HepG2 (cell line): Measurements from ENCODE around the gene CLDN18. TPM values are rescaled to one million over a fixed set of nuclear protein-coding genes. Genes with fewer than 3 reads are reported as not detected.

Source experiments
- ATAC-seq: fragments of 200-7000 bp; cut with Tn5 transposase; 3 replicates; pipeline ENCODE4 v1.9.1; 2020; ENCODE audit warnings: mild to moderate bottlenecking, moderate library complexity
- BruUV-seq: library from RNA; stranded (reverse); fragments of 400-500 nt; replicated peaks from 2 replicates; lab custom pipeline; 2021; lab: Mats Ljungman, UMichigan
- CTCF ChIA-PET: fragments of 300-600 bp; formaldehyde crosslinking; extraction: SDS; loops from one replicate; lab custom pipeline; 2021; ENCODE audit warnings: low total read pairs, inconsistent platforms, low intra/inter-chr PET ratio; lab: Yijun Ruan, JAX
- POLR2A ChIA-PET: fragments of 350-600 bp; sonication (Branson Sonifier 250); formaldehyde crosslinking; loops from one replicate; lab custom pipeline; 2020; ENCODE audit warnings: antibody characterized with exemption, inconsistent platforms; lab: Yijun Ruan, JAX
- DNase-seq: peaks from one replicate; pipeline ENCODE4 v3.0.0-alpha.2; 2015; ENCODE audit warnings: low spot score
- FAIRE-seq: peaks from 3 replicates; lab custom pipeline; 2011; peaks lifted over from hg19 to GRCh38; lab: Jason Lieb, UNC
- H2AFZ ChIP-seq: one replicate; pipeline ENCODE4 v1.6.1; 2011; ENCODE audit warnings: low read length, inconsistent platforms
- H3K27ac ChIP-seq: fragments of 300-600 bp; 3 replicates; pipeline ENCODE4 v1.8.0; 2011; ENCODE audit warnings: mixed run types, mild to moderate bottlenecking, mixed read lengths, low read length, inconsistent platforms; ENCODE audit not compliant: insufficient read depth; ENCODE audit errors: extremely low read length
- H3K27me3 ChIP-seq, 2 experiments: fragments of 200-600 bp in 1 of 2; 2 replicates in 1 of 2; 3 replicates in 1 of 2; pipeline versions ENCODE4 v1.6.0 to v1.8.0; 2011; ENCODE audit warnings: low read length in 2 of 2, mild to moderate bottlenecking in 2 of 2, moderate library complexity in 2 of 2, inconsistent platforms in 1 of 2; ENCODE audit not compliant: insufficient read depth in 2 of 2, control insufficient read depth in 1 of 2
- H3K36me3 ChIP-seq, 2 experiments: fragments of 200-600 bp in 1 of 2; replicated peaks in 1 of 2; 2 replicates in 1 of 2; 3 replicates in 1 of 2; pipeline versions ENCODE4 v1.5.1 to v1.8.0; 2011; ENCODE audit warnings: low read length in 2 of 2, inconsistent platforms in 1 of 2; ENCODE audit not compliant: insufficient read depth in 2 of 2, control insufficient read depth in 1 of 2
- H3K4me1 ChIP-seq: 2 replicates; pipeline ENCODE4 v1.5.1; 2012; ENCODE audit warnings: low read length, inconsistent platforms; ENCODE audit not compliant: insufficient read depth
- H3K4me2 ChIP-seq: 2 replicates; pipeline ENCODE4 v1.6.0; 2011; ENCODE audit warnings: low read depth, low read length, inconsistent platforms
- H3K4me3 ChIP-seq, 3 experiments: fragments of 200-600 bp in 1 of 3; sonication (generic), shearing (Covaris generic) in 1 of 3; replicated peaks in 1 of 3; 2 replicates each; pipeline ENCODE4 v1.5.1; 2011 to 2016; ENCODE audit warnings: low read length in 3 of 3, inconsistent platforms in 2 of 3, low read depth in 2 of 3, mild to moderate bottlenecking in 2 of 3, control low read depth in 1 of 3, mixed read lengths in 1 of 3; ENCODE audit not compliant: insufficient read depth in 1 of 3
- H3K79me2 ChIP-seq: one replicate; pipeline ENCODE4 v1.6.1; 2011; ENCODE audit warnings: low read length, inconsistent platforms; ENCODE audit not compliant: insufficient read depth
- H3K9ac ChIP-seq: 2 replicates; pipeline ENCODE4 v1.6.0; 2011; ENCODE audit warnings: mild to moderate bottlenecking, low read depth, low read length, inconsistent platforms; ENCODE audit not compliant: insufficient read depth
- H3K9me3 ChIP-seq: 2 replicates; pipeline ENCODE4 v1.5.1; 2012; ENCODE audit warnings: mild to moderate bottlenecking, low read length
- H4K20me1 ChIP-seq: 2 replicates; pipeline ENCODE4 v1.6.0; 2011; ENCODE audit warnings: inconsistent platforms, mild to moderate bottlenecking, low read length, moderate library complexity; ENCODE audit not compliant: insufficient read depth
- CENPX ChIP-seq: sonication (generic); formaldehyde crosslinking; IDR thresholded peaks from 2 replicates; pipeline ENCODE4 v1.9.0; 2021; ENCODE audit warnings: mild to moderate bottlenecking, missing genetic modification reagents, moderate library complexity
- NFYB ChIP-seq: sonication (generic); formaldehyde crosslinking; IDR thresholded peaks from 2 replicates; pipeline ENCODE4 v1.4.0; 2020; ENCODE audit warnings: missing genetic modification reagents
- SRSF9 ChIP-seq: fragments of 200-400 bp; formaldehyde crosslinking; IDR thresholded peaks from 2 replicates; pipeline ENCODE4 v1.6.1; 2018; ENCODE audit warnings: borderline replicate concordance, mild to moderate bottlenecking, low read depth, low read length; ENCODE audit not compliant: insufficient read depth, poor library complexity, severe bottlenecking
- TAF1 ChIP-seq: sonication (generic); formaldehyde crosslinking; IDR thresholded peaks from 2 replicates; pipeline ENCODE4 v1.4.0; 2020; ENCODE audit warnings: missing genetic modification reagents
- ZMAT5 ChIP-seq: sonication (generic); formaldehyde crosslinking; IDR thresholded peaks from 2 replicates; pipeline ENCODE4 v1.5.0; 2020; ENCODE audit warnings: mild to moderate bottlenecking, low read depth, missing genetic modification reagents, borderline replicate concordance
- ZNF101 ChIP-seq: sonication (generic); formaldehyde crosslinking; IDR thresholded peaks from 2 replicates; pipeline ENCODE4 v1.4.0; 2020; ENCODE audit warnings: mild to moderate bottlenecking, low read depth, missing genetic modification reagents, borderline replicate concordance
- ZNF264 ChIP-seq: sonication (generic); formaldehyde crosslinking; IDR thresholded peaks from 2 replicates; pipeline ENCODE4 v1.4.0; 2020; ENCODE audit warnings: missing genetic modification reagents
- ZNF556 ChIP-seq: sonication (generic); formaldehyde crosslinking; IDR thresholded peaks from 2 replicates; pipeline ENCODE4 v1.4.0; 2020; ENCODE audit warnings: mild to moderate bottlenecking, missing genetic modification reagents, borderline replicate concordance
- ZNF589 ChIP-seq: sonication (generic); formaldehyde crosslinking; conservative IDR thresholded peaks from 2 replicates; pipeline ENCODE4 v1.8.0; 2022; ENCODE audit warnings: mild to moderate bottlenecking, moderate library complexity, missing genetic modification reagents
- ZNF670 ChIP-seq: sonication (generic); formaldehyde crosslinking; IDR thresholded peaks from 2 replicates; pipeline ENCODE4 v1.8.0; 2022; ENCODE audit warnings: mild to moderate bottlenecking, missing genetic modification reagents, borderline replicate concordance
- ZNF782 ChIP-seq: sonication (generic); formaldehyde crosslinking; IDR thresholded peaks from 2 replicates; pipeline ENCODE4 v1.4.0; 2020; ENCODE audit warnings: missing genetic modification reagents, mild to moderate bottlenecking, borderline replicate concordance
- WGBS: methylation state at CpG from one replicate; pipeline ENCODE4 v1.1.6; 2017; ENCODE audit warnings: low lambda C conversion rate; 5-methylcytosine and 5-hydroxymethylcytosine counted together
- in situ Hi-C: cut with HindIII; loops from 2 replicates; pipeline ENCODE4 v1.10.0; 2017; ENCODE audit warnings: low pct_unique_long_range_greater_than_20kb; ENCODE audit not compliant: extremely low pct_ligation_motif_present
- intact Hi-C: fragments of 100-400 bp; cut with micrococcal nuclease; formaldehyde crosslinking; loops from one replicate; pipeline ENCODE4 v1.10.0; 2022; ENCODE audit not compliant: unreplicated experiment
- polyA plus RNA-seq, 8 experiments: library from polyadenylated mRNA; depleted of rRNA in 3 of 8; stranded (reverse) in 7 of 8; unstranded in 1 of 8; fragments of >200 nt; fragmentation: Illumina TruSeq in 4 of 8; extraction: Trizol in 4 of 8; gene quantifications; 2 replicates each; pipeline versions ENCODE4 v1.2.1 to v1.2.3, GENCODE V29; 2011 to 2016; ENCODE audit warnings: low read depth in 4 of 8, missing spikeins in 1 of 8, mixed read lengths in 1 of 8; ENCODE audit not compliant: insufficient read depth in 1 of 8
- total RNA-seq, 5 experiments: library from RNA; depleted of rRNA; stranded (reverse); fragments of >200 nt; fragmentation: Illumina TruSeq; extraction: Trizol; gene quantifications; 2 replicates each; pipeline ENCODE4 v1.2.3, GENCODE V29; 2016; ENCODE audit warnings: low read depth in 1 of 5
- TF ChIP-seq, protein P1 (sequence below): sonication (generic); formaldehyde crosslinking; IDR thresholded peaks from 2 replicates; pipeline ENCODE4 v1.9.0; 2021; ENCODE audit warnings: mild to moderate bottlenecking, missing genetic modification reagents
- TF ChIP-seq, protein P2 (sequence below): sonication (generic); formaldehyde crosslinking; IDR thresholded peaks from 2 replicates; pipeline ENCODE4 v1.8.1; 2023; ENCODE audit warnings: mild to moderate bottlenecking, inconsistent platforms, moderate library complexity, missing genetic modification reagents, borderline replicate concordance

Gene CLDN18
- total and polyA plus RNA-seq, 2 of the 13 experiments (the other 11 are each of a cell fraction or from before 2014, with no cell fraction given): not detected

- Histone ChIP-seq H3K9me3 (no peaks in the 10 kb centered on the region), H3K4me3 (no peak overlapping the region), H3K9ac (no peak overlapping the region), H2AFZ (no peak overlapping the region), H3K79me2 (no peaks in the 10 kb centered on the region), H3K27ac (no peak overlapping the region), H3K4me2 (no peak overlapping the region), H3K36me3 (no peaks in the 10 kb centered on the region), H4K20me1 (no peaks in the 10 kb centered on the region), H3K4me1 (no peaks in the 10 kb centered on the region), H3K27me3 (no peaks in the 10 kb centered on the region)
- no peak; the same call in 2 of the 3 replicates for ATAC-seq
- in situ Hi-C loops (loop anchor here (5.0 kb wide), 1 partner anchor 50 kb away; the partner anchor contains the start of gene DZIP1L), intact Hi-C loops (no loop called here)
- 63% methylated on average over 2 of the region's 3 CpGs for WGBS
- BruUV-seq: no TSS peak
- FAIRE-seq: no peak
- TF ChIP-seq ZMAT5 (CRISPR knock-in tag) (no peak), ZNF589 (CRISPR knock-in tag) (no peak), ZNF264 (no peak), TAF1 (CRISPR knock-in tag) (no peak), ZNF556 (CRISPR knock-in tag) (no peak), SRSF9 (no peak), ZNF670 (no peak), ZNF101 (no peak), ZNF782 (CRISPR knock-in tag) (no peak), NFYB (CRISPR knock-in tag) (no peak), CENPX (CRISPR knock-in tag) (no peak)
- TF ChIP-seq, protein P1, sequence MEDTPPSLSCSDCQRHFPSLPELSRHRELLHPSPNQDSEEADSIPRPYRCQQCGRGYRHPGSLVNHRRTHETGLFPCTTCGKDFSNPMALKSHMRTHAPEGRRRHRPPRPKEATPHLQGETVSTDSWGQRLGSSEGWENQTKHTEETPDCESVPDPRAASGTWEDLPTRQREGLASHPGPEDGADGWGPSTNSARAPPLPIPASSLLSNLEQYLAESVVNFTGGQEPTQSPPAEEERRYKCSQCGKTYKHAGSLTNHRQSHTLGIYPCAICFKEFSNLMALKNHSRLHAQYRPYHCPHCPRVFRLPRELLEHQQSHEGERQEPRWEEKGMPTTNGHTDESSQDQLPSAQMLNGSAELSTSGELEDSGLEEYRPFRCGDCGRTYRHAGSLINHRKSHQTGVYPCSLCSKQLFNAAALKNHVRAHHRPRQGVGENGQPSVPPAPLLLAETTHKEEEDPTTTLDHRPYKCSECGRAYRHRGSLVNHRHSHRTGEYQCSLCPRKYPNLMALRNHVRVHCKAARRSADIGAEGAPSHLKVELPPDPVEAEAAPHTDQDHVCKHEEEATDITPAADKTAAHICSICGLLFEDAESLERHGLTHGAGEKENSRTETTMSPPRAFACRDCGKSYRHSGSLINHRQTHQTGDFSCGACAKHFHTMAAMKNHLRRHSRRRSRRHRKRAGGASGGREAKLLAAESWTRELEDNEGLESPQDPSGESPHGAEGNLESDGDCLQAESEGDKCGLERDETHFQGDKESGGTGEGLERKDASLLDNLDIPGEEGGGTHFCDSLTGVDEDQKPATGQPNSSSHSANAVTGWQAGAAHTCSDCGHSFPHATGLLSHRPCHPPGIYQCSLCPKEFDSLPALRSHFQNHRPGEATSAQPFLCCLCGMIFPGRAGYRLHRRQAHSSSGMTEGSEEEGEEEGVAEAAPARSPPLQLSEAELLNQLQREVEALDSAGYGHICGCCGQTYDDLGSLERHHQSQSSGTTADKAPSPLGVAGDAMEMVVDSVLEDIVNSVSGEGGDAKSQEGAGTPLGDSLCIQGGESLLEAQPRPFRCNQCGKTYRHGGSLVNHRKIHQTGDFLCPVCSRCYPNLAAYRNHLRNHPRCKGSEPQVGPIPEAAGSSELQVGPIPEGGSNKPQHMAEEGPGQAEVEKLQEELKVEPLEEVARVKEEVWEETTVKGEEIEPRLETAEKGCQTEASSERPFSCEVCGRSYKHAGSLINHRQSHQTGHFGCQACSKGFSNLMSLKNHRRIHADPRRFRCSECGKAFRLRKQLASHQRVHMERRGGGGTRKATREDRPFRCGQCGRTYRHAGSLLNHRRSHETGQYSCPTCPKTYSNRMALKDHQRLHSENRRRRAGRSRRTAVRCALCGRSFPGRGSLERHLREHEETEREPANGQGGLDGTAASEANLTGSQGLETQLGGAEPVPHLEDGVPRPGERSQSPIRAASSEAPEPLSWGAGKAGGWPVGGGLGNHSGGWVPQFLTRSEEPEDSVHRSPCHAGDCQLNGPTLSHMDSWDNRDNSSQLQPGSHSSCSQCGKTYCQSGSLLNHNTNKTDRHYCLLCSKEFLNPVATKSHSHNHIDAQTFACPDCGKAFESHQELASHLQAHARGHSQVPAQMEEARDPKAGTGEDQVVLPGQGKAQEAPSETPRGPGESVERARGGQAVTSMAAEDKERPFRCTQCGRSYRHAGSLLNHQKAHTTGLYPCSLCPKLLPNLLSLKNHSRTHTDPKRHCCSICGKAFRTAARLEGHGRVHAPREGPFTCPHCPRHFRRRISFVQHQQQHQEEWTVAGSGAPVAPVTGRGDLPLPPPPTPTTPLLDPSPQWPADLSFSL: no peak
- TF ChIP-seq, protein P2, sequence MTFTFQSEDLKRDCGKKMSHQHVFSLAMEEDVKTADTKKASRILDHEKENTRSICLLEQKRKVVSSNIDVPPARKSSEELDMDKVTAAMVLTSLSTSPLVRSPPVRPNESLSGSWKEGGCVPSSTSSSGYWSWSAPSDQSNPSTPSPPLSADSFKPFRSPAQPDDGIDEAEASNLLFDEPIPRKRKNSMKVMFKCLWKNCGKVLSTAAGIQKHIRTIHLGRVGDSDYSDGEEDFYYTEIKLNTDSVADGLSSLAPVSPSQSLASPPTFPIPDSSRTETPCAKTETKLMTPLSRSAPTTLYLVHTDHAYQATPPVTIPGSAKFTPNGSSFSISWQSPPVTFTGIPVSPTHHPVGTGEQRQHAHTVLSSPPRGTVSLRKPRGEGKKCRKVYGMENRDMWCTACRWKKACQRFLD: no peak
- no peak for DNase-seq
- POLR2A ChIA-PET: no interaction called here
- CTCF ChIA-PET: no interaction called here
These were observed 57.0 kb downstream of the CLDN18 start for GRCh38 chr3:138066972-138067371.
